Smooth muscle cell of bladder (primary cell): ENCODE data around the gene ATG4C. TPM values are rescaled to one million over a fixed set of nuclear protein-coding genes. Genes with fewer than 3 reads are reported as not detected.

ENCODE experiments used
- total RNA-seq: library from RNA; depleted of rRNA; stranded (reverse); fragments of >200 nt; gene quantifications from 2 replicates; pipeline ENCODE4 v1.2.3, GENCODE V29; 2014

Gene ATG4C
- 6.5 and 7.3 TPM in 2 replicates for total RNA-seq

GRCh38 chr1:62783736-62784508 lies at the start of gene ATG4C:
TSS of gene ATG4C (plus strand) at chr1:62784132. CDS start at chr1:62803787, 19,655 bp downstream.

Other genes starting within 250 kb of the ATG4C start
- gene ANGPTL3, start 186.6 kb upstream of the ATG4C start, total RNA-seq, result not detected in 2 replicates
- gene DOCK7, start 95.7 kb upstream of the ATG4C start, total RNA-seq, result 82.2 and 95.8 TPM in 2 replicates